ENCODE data around the gene SLC35F3.

SLC35F3 gene

GRCh38 chr1:233912909-233913308 is 8.4 kb downstream of the SLC35F3 start:
- no peak for DNase-seq

GRCh38 chr1:233916706-233917105 is 12.2 kb downstream of the SLC35F3 start:
- DNase-seq, result no peak

GRCh38 chr1:233919786-233920185 is 15.3 kb downstream of the SLC35F3 start:
- DNase-seq, result no peak

- DNase-seq, result no peak
Measured at GRCh38 chr1:233928123-233928522, 23.6 kb downstream of the SLC35F3 start.

GRCh38 chr1:233933339-233933738 is 28.9 kb downstream of the SLC35F3 start:
- no peak for DNase-seq

- no peak for DNase-seq
Measured at GRCh38 chr1:233935297-233935868, 30.9 kb downstream of the SLC35F3 start.

GRCh38 chr1:233936422-233936821 is 31.9 kb downstream of the SLC35F3 start:
- no peak for DNase-seq

GRCh38 chr1:233936842-233937241 is 32.4 kb downstream of the SLC35F3 start:
- no peak for DNase-seq

GRCh38 chr1:233938476-233938875 is 34.0 kb downstream of the SLC35F3 start:
- no peak for DNase-seq

- DNase-seq, result no peak
Measured at GRCh38 chr1:233939451-233939850, 35.0 kb downstream of the SLC35F3 start.

- no peak for DNase-seq
Measured at GRCh38 chr1:233940908-233941307, 36.4 kb downstream of the SLC35F3 start.

- no peak for DNase-seq
Measured at GRCh38 chr1:233944601-233945000, 40.1 kb downstream of the SLC35F3 start.

- DNase-seq, result no peak
Measured at GRCh38 chr1:233945573-233945972, 41.1 kb downstream of the SLC35F3 start.

- no peak for DNase-seq
Measured at GRCh38 chr1:233945979-233946378, 41.5 kb downstream of the SLC35F3 start.

- DNase-seq, result no peak
Measured at GRCh38 chr1:233946724-233947123, 42.2 kb downstream of the SLC35F3 start.

GRCh38 chr1:233951804-233952203 is 47.3 kb downstream of the SLC35F3 start:
- DNase-seq, result no peak

- no peak for DNase-seq
Measured at GRCh38 chr1:233957691-233958090, 53.2 kb downstream of the SLC35F3 start.

GRCh38 chr1:233959102-233959501 is 54.6 kb downstream of the SLC35F3 start:
- DNase-seq, result no peak

GRCh38 chr1:233959971-233960370 is 55.5 kb downstream of the SLC35F3 start:
- DNase-seq, result no peak

GRCh38 chr1:233960386-233960785 is 55.9 kb downstream of the SLC35F3 start:
- DNase-seq, result no peak

- DNase-seq, result no peak
Measured at GRCh38 chr1:233962878-233963277, 58.4 kb downstream of the SLC35F3 start.

GRCh38 chr1:233965856-233966255 is 61.4 kb downstream of the SLC35F3 start:
- no peak for DNase-seq

- DNase-seq, result no peak
Measured at GRCh38 chr1:233971753-233972152, 67.3 kb downstream of the SLC35F3 start.

GRCh38 chr1:233972563-233972950 is 68.1 kb downstream of the SLC35F3 start:
- DNase-seq, result no peak

GRCh38 chr1:233972951-233973635 is 68.6 kb downstream of the SLC35F3 start:
- no peak for DNase-seq

All from NCI-H748 treated with DMSO at 0.1 percent for 48 hours (cell line).